ENCODE results near the gene FAM209A. TPM values are rescaled to one million over a fixed set of nuclear protein-coding genes. Genes with fewer than 3 reads are reported as not detected.

The FAM209A gene
- total RNA-seq, 1 experiment from 2014 or later = 0.28 TPM

GRCh38 chr20:56551571-56551970, 27.0 kb downstream of the FAM209A start:
- ChIA-PET POLR2A (interaction anchor here (0.6 kb wide), 1 partner anchor 205 kb away, joined by 3 read pairs; no protein-coding TSS in a partner anchor), CTCF (interaction anchor here (0.6 to 3.3 kb wide), 12 partner anchors 8 to 778 kb away, joined by 3 to 45 read pairs (median 8); partner anchors contain the start of gene SPO11)
- TF ChIP-seq ZNF671 (CRISPR knock-in tag; IDR thresholded peaks at IDR 0.05) (no peak), USF1 (CRISPR knock-in tag; IDR thresholded peaks at IDR 0.05) (no peak), ZNF423 (CRISPR knock-in tag; IDR thresholded peaks at IDR 0.05) (no peak), JUN (CRISPR knock-in tag; IDR thresholded peaks at IDR 0.05) (no peak), ZNF532 (CRISPR knock-in tag; IDR thresholded peaks at IDR 0.05; ENCODE audit: borderline replicate concordance) (no peak), CBFB (CRISPR knock-in tag; IDR thresholded peaks at IDR 0.05; ENCODE audit: low read depth) (no peak), ATF2 (CRISPR knock-in tag; IDR thresholded peaks at IDR 0.05; ENCODE audit: borderline replicate concordance, low read depth) (no peak), HMGA2 (CRISPR knock-in tag; IDR thresholded peaks at IDR 0.05) (no peak), NR1H2 (CRISPR knock-in tag; IDR thresholded peaks at IDR 0.05) (no peak), NR3C1 (CRISPR knock-in tag; conservative IDR thresholded peaks at IDR 0.05; ENCODE audit: low read depth) (no peak)
- ATAC-seq = no peak
- 0 out of 2 replicates have a peak, but pooled peaks cover 5% of the 10 kb centered on the region for H3K36me3 Mint-ChIP-seq
- no peaks in the 10 kb centered on the region; the same call in 1 of the 2 replicates for H3K27me3 Mint-ChIP-seq (ENCODE audit: low read depth)
- H3K4me1 Mint-ChIP-seq = peaks cover 8% of the 10 kb centered on the region
- no peak for DNase-seq (ENCODE audit: low spot score)
- H3K27ac Mint-ChIP-seq = peak overlapping the region; percentile 43
- peaks cover 15% of the 10 kb centered on the region for H3K9me3 Mint-ChIP-seq
- H3K4me3 Mint-ChIP-seq = no peak overlapping the region

GRCh38 chr20:56552911-56553629, 28.5 kb downstream of the FAM209A start:
- 0 out of 2 replicates have a peak, but pooled peaks cover 5% of the 10 kb centered on the region for H3K36me3 Mint-ChIP-seq
- no peaks in the 10 kb centered on the region; the same call in 1 of the 2 replicates for H3K27me3 Mint-ChIP-seq (ENCODE audit: low read depth)
- no peak overlapping the region for H3K27ac Mint-ChIP-seq
- POLR2A ChIA-PET = no interaction called here
- DNase-seq (ENCODE audit: low spot score) (no peak), ATAC-seq (no peak)
- H3K9me3 Mint-ChIP-seq = peaks cover 11% of the 10 kb centered on the region
- CTCF ChIA-PET = interaction anchor here (1.0 to 3.3 kb wide), 2 partner anchors 25 to 421 kb away, joined by 3 to 45 read pairs; no protein-coding TSS in a partner anchor
- H3K4me3 Mint-ChIP-seq = no peak overlapping the region
- no peak for TF ChIP-seq EMX1 (CRISPR knock-in tag; IDR thresholded peaks at IDR 0.05)
- TF ChIP-seq NR2C2 (CRISPR knock-in tag; IDR thresholded peaks at IDR 0.05) = no peak
- no peak for TF ChIP-seq ZNF121 (CRISPR knock-in tag; IDR thresholded peaks at IDR 0.05)
- TF ChIP-seq TEAD4 (CRISPR knock-in tag; IDR thresholded peaks at IDR 0.05) = no peak
- no peak for TF ChIP-seq E2F1 (CRISPR knock-in tag; IDR thresholded peaks at IDR 0.05)
- TF ChIP-seq ELF4 (CRISPR knock-in tag; IDR thresholded peaks at IDR 0.05; ENCODE audit: low read depth) = no peak
- TF ChIP-seq SP1 (CRISPR knock-in tag; conservative IDR thresholded peaks at IDR 0.05) = no peak
- TF ChIP-seq PRDM15 (CRISPR knock-in tag; IDR thresholded peaks at IDR 0.05) = no peak
- TF ChIP-seq ZNF416 (CRISPR knock-in tag; IDR thresholded peaks at IDR 0.05) = no peak
- peaks cover 8% of the 10 kb centered on the region for H3K4me1 Mint-ChIP-seq
